Suprapubic skin (tissue), 3 donors: Measurements from ENCODE around the gene SAMD4A.

Source experiments
- EP300 ChIP-seq: sonication (generic); formaldehyde crosslinking; IDR thresholded peaks from one replicate; pipeline ENCODE4 v1.6.1; 2017; ENCODE audit warnings: antibody characterized with exemption
- POLR2A ChIP-seq, 2 donors: fragments of 450-650 bp; IDR thresholded peaks; one replicate each; pipeline ENCODE4 v1.6.1; 2017; ENCODE audit warnings: antibody characterized with exemption in 2 of 2, mild to moderate bottlenecking in 2 of 2, moderate library complexity in 2 of 2
- TF ChIP-seq, protein P1 (sequence below), 2 donors: fragments of 200-600 bp in 1 of 2; fragments of 450-650 bp in 1 of 2; sonication (generic) in 1 of 2; IDR thresholded peaks; one replicate each; pipeline ENCODE4 v1.5.1; 2016 to 2019; ENCODE audit warnings: antibody characterized with exemption in 2 of 2, mild to moderate bottlenecking in 1 of 2, moderate library complexity in 1 of 2

DNA sequence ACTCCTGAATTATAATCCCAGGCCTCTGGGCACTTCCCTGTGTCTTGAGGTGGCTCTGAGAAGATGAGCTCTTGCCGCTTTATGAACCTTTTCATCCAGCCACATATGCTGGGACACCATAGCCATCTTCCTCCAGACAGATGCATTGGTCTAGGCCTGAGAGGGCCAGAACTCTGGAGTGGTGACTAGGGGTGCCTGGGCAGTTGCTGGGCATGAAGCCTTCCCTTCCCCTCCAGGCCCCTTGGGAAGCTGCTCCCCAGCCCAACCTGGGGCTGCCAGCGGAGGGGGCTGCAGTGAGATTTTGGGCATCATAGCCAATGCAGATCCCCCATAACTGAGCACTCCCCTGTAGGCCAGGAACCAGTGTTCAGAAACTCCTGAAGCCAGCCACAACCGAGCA lies 200.5 kb downstream of the SAMD4A start:
- TF ChIP-seq POLR2A (IDR thresholded peaks at IDR 0.05) = no peak
- TF ChIP-seq, protein P1, sequence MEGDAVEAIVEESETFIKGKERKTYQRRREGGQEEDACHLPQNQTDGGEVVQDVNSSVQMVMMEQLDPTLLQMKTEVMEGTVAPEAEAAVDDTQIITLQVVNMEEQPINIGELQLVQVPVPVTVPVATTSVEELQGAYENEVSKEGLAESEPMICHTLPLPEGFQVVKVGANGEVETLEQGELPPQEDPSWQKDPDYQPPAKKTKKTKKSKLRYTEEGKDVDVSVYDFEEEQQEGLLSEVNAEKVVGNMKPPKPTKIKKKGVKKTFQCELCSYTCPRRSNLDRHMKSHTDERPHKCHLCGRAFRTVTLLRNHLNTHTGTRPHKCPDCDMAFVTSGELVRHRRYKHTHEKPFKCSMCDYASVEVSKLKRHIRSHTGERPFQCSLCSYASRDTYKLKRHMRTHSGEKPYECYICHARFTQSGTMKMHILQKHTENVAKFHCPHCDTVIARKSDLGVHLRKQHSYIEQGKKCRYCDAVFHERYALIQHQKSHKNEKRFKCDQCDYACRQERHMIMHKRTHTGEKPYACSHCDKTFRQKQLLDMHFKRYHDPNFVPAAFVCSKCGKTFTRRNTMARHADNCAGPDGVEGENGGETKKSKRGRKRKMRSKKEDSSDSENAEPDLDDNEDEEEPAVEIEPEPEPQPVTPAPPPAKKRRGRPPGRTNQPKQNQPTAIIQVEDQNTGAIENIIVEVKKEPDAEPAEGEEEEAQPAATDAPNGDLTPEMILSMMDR (IDR thresholded peaks at IDR 0.05) = no peak
- TF ChIP-seq EP300 = no peak
